ENCODE results near the gene BTF3. TPM values are rescaled to one million over a fixed set of nuclear protein-coding genes. Genes with fewer than 3 reads are reported as not detected.

Gene BTF3
- total and polyA plus RNA-seq, 2 of the 13 experiments (the other 11 are each of a cell fraction or from before 2014, with no cell fraction given): 557 to 698 TPM

DNA sequence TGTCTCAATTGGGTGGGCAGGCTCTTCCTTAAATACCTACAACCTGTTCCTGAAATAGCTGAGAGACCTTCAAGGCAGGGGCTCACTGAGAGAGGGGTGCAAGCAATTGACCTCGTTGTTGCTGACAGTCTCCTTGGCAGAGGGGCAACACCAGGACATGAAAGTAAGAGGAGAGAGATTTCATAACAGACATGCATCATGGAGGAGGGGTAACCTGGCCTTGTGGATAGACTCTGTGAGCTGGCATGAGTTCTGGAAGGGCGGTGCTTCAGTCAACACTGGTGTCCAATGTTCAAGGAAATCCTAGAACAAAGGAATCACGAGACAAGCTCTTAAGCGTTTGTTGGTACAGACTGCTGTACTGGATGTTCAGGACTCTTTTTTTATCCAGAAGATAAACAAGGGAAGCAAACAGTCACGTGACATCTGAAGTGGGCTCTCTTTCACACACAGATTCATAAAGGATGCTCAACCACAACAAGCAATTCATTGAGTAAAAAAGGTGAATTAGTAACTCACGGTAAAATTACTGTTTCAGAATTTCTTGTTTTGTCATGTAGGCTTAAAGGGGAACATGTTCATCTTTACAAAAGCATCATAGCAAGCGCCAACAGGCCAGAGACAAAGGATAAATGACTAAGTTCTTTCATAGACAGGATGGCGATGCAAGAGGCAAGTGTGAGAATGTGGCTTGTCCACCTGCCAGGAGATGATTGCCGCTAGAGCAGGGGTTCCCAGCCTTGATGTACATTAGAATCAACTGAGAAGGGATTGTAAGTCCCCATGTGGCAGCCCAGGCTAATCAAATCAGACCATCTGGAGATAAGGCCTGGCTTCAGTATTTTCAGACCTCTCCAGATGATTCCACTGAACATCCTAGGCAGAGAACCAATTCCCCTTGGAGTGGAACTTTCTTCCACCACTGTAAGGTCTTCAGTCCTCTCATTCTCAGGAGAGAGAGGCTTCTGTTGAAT, 46.5 kb downstream of the BTF3 start (continued):
- TF ChIP-seq, protein P1, sequence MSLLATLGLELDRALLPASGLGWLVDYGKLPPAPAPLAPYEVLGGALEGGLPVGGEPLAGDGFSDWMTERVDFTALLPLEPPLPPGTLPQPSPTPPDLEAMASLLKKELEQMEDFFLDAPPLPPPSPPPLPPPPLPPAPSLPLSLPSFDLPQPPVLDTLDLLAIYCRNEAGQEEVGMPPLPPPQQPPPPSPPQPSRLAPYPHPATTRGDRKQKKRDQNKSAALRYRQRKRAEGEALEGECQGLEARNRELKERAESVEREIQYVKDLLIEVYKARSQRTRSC (CRISPR knock-in tag; IDR thresholded peaks at IDR 0.05; ENCODE audit: low read depth): no peak
- TF ChIP-seq EEA1 (CRISPR knock-in tag; IDR thresholded peaks at IDR 0.05; ENCODE audit: borderline replicate concordance) (no peak), DDIT3 (CRISPR knock-in tag; IDR thresholded peaks at IDR 0.05) (no peak), CREB1 (IDR thresholded peaks at IDR 0.05) (peak; percentile 34; the same call in 1 of the 2 replicates), CREB1 (CRISPR knock-in tag; IDR thresholded peaks at IDR 0.05) (peak; percentile 83), ZNF180 (CRISPR knock-in tag; IDR thresholded peaks at IDR 0.05; ENCODE audit: borderline replicate concordance, low read depth) (no peak), ZNF225 (CRISPR knock-in tag; IDR thresholded peaks at IDR 0.05) (no peak), ZFP82 (CRISPR knock-in tag; IDR thresholded peaks at IDR 0.05; ENCODE audit: borderline replicate concordance) (no peak), TOPORS (CRISPR knock-in tag; IDR thresholded peaks at IDR 0.05) (peak; percentile 60; the same call in 1 of the 2 replicates), MLLT10 (CRISPR knock-in tag; IDR thresholded peaks at IDR 0.05) (no peak), ZNF317 (CRISPR knock-in tag; IDR thresholded peaks at IDR 0.05) (peak; percentile 59), MXD3 (CRISPR knock-in tag; IDR thresholded peaks at IDR 0.05) (no peak), MTF2 (CRISPR knock-in tag; IDR thresholded peaks at IDR 0.05; ENCODE audit: borderline replicate concordance) (no peak), ZFP37 (CRISPR knock-in tag; IDR thresholded peaks at IDR 0.05; ENCODE audit: borderline replicate concordance) (no peak), ZBTB14 (CRISPR knock-in tag; IDR thresholded peaks at IDR 0.05) (no peak), SATB2 (CRISPR knock-in tag; IDR thresholded peaks at IDR 0.05) (0 out of 2 replicates have a peak, but pooled peaks have one; percentile 22), ZNF75D (CRISPR knock-in tag; IDR thresholded peaks at IDR 0.05; ENCODE audit: borderline replicate concordance) (no peak), ZNF44 (CRISPR knock-in tag; IDR thresholded peaks at IDR 0.05) (no peak), NKX3-1 (CRISPR knock-in tag; IDR thresholded peaks at IDR 0.05) (peak; percentile 95), ZNF552 (CRISPR knock-in tag; IDR thresholded peaks at IDR 0.05; ENCODE audit: borderline replicate concordance) (0 out of 2 replicates have a peak, but pooled peaks have one; percentile 50), CERS6 (CRISPR knock-in tag; IDR thresholded peaks at IDR 0.05) (no peak)
- TF ChIP-seq, protein P2, sequence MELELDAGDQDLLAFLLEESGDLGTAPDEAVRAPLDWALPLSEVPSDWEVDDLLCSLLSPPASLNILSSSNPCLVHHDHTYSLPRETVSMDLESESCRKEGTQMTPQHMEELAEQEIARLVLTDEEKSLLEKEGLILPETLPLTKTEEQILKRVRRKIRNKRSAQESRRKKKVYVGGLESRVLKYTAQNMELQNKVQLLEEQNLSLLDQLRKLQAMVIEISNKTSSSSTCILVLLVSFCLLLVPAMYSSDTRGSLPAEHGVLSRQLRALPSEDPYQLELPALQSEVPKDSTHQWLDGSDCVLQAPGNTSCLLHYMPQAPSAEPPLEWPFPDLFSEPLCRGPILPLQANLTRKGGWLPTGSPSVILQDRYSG (CRISPR knock-in tag; IDR thresholded peaks at IDR 0.05): no peak
- TF ChIP-seq, protein P3, sequence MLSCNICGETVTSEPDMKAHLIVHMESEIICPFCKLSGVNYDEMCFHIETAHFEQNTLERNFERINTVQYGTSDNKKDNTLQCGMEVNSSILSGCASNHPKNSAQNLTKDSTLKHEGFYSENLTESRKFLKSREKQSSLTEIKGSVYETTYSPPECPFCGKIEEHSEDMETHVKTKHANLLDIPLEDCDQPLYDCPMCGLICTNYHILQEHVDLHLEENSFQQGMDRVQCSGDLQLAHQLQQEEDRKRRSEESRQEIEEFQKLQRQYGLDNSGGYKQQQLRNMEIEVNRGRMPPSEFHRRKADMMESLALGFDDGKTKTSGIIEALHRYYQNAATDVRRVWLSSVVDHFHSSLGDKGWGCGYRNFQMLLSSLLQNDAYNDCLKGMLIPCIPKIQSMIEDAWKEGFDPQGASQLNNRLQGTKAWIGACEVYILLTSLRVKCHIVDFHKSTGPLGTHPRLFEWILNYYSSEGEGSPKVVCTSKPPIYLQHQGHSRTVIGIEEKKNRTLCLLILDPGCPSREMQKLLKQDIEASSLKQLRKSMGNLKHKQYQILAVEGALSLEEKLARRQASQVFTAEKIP (CRISPR knock-in tag; IDR thresholded peaks at IDR 0.05; ENCODE audit: borderline replicate concordance): no peak
